Liver (tissue), 3 donors: ENCODE measurements around the gene AKAIN1.

Experiments
- EGR1 ChIP-seq, 2 donors: IDR thresholded peaks; 2 replicates each; pipeline ENCODE4 v1.6.1; 2016 to 2018; ENCODE audit warnings: antibody characterized with exemption in 2 of 2, low read depth in 2 of 2
- FOXA1 ChIP-seq: IDR thresholded peaks from 2 replicates; pipeline ENCODE4 v1.6.1; 2016; ENCODE audit warnings: antibody characterized with exemption
- GABPA ChIP-seq, 2 donors: IDR thresholded peaks in 1 of 2; conservative IDR thresholded peaks in 1 of 2; 2 replicates each; pipeline ENCODE4 v1.6.1; 2016; ENCODE audit warnings: antibody characterized with exemption in 2 of 2, mild to moderate bottlenecking in 1 of 2, moderate library complexity in 1 of 2
- HNF4A ChIP-seq, 2 donors: conservative IDR thresholded peaks; 2 replicates each; pipeline ENCODE4 v1.6.1; 2016; ENCODE audit warnings: antibody characterized with exemption in 2 of 2, mild to moderate bottlenecking in 2 of 2
- JUND ChIP-seq, 2 donors: IDR thresholded peaks; 2 replicates each; pipeline ENCODE4 v1.6.1; 2016; ENCODE audit warnings: antibody characterized with exemption in 2 of 2
- RAD21 ChIP-seq, 2 donors: IDR thresholded peaks; 2 replicates each; pipeline ENCODE4 v1.6.1; 2016; ENCODE audit warnings: antibody characterized with exemption in 2 of 2, mild to moderate bottlenecking in 2 of 2
- REST ChIP-seq: IDR thresholded peaks from 2 replicates; pipeline ENCODE4 v1.6.1; 2016; ENCODE audit warnings: antibody characterized with exemption, mild to moderate bottlenecking
- RXRA ChIP-seq, 2 donors: IDR thresholded peaks; 2 replicates each; pipeline ENCODE4 v1.6.1; 2017 to 2018; ENCODE audit warnings: antibody characterized with exemption in 2 of 2, mild to moderate bottlenecking in 1 of 2
- SP1 ChIP-seq: IDR thresholded peaks from 2 replicates; pipeline ENCODE4 v1.6.1; 2018; ENCODE audit warnings: antibody characterized with exemption, mild to moderate bottlenecking
- TAF1 ChIP-seq: conservative IDR thresholded peaks from 2 replicates; pipeline ENCODE4 v1.6.1; 2016; ENCODE audit warnings: antibody characterized with exemption, mild to moderate bottlenecking
- ZBTB33 ChIP-seq: IDR thresholded peaks from 2 replicates; pipeline ENCODE4 v1.6.1; 2016; ENCODE audit warnings: antibody characterized with exemption
- TF ChIP-seq, protein P1 (sequence below): fragments of 150-350 bp; IDR thresholded peaks from 2 replicates; pipeline ENCODE4 v1.5.1; 2017; ENCODE audit warnings: improper control_type of control experiment, low read depth, low read length; ENCODE audit not compliant: missing input control
- TF ChIP-seq, protein P2 (sequence below): IDR thresholded peaks from 2 replicates; pipeline ENCODE4 v1.6.1; 2016; ENCODE audit warnings: antibody characterized with exemption
- donor health status: healthy.
- donor health status: healthy.

DNA sequence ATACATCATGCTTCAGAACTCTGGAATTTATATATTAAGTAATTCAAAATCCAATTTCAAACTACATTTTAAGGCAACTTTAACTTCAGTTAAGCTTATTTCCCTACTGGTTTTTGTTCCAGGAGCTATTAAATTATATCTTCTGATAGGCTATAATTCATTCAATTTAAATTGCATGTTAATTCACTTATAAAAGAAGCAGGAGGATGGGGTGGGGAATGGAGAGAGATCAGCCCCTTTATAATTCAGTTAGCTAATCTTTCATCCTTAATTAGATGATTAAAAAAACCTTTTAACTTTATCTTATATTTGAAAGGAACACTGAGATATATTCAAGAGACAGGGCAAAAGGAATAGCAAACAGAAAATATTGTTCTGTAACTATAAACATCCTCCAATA lies 86.8 kb downstream of the AKAIN1 start:
- TF ChIP-seq, protein P1, sequence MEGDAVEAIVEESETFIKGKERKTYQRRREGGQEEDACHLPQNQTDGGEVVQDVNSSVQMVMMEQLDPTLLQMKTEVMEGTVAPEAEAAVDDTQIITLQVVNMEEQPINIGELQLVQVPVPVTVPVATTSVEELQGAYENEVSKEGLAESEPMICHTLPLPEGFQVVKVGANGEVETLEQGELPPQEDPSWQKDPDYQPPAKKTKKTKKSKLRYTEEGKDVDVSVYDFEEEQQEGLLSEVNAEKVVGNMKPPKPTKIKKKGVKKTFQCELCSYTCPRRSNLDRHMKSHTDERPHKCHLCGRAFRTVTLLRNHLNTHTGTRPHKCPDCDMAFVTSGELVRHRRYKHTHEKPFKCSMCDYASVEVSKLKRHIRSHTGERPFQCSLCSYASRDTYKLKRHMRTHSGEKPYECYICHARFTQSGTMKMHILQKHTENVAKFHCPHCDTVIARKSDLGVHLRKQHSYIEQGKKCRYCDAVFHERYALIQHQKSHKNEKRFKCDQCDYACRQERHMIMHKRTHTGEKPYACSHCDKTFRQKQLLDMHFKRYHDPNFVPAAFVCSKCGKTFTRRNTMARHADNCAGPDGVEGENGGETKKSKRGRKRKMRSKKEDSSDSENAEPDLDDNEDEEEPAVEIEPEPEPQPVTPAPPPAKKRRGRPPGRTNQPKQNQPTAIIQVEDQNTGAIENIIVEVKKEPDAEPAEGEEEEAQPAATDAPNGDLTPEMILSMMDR = no peak
- no peak for TF ChIP-seq JUND (IDR thresholded peaks at IDR 0.05)
- TF ChIP-seq ZBTB33 = no peak
- TF ChIP-seq REST = no peak
- TF ChIP-seq GABPA (IDR thresholded peaks at IDR 0.05 in 1 of 2, conservative IDR thresholded peaks at IDR 0.05 in 1 of 2) = no peak
- TF ChIP-seq, protein P2, sequence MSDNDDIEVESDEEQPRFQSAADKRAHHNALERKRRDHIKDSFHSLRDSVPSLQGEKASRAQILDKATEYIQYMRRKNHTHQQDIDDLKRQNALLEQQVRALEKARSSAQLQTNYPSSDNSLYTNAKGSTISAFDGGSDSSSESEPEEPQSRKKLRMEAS = no peak
- no peak for TF ChIP-seq EGR1 (IDR thresholded peaks at IDR 0.05; ENCODE audit: low read depth in 2 of 2)
- no peak for TF ChIP-seq RAD21 (IDR thresholded peaks at IDR 0.05)
- TF ChIP-seq SP1 = no peak
- no peak for TF ChIP-seq TAF1
- TF ChIP-seq RXRA (IDR thresholded peaks at IDR 0.05) = no peak
- no peak for TF ChIP-seq FOXA1
- no peak for TF ChIP-seq HNF4A (conservative IDR thresholded peaks at IDR 0.05)
